Measurements from ENCODE around the gene RBM26.

DNA sequence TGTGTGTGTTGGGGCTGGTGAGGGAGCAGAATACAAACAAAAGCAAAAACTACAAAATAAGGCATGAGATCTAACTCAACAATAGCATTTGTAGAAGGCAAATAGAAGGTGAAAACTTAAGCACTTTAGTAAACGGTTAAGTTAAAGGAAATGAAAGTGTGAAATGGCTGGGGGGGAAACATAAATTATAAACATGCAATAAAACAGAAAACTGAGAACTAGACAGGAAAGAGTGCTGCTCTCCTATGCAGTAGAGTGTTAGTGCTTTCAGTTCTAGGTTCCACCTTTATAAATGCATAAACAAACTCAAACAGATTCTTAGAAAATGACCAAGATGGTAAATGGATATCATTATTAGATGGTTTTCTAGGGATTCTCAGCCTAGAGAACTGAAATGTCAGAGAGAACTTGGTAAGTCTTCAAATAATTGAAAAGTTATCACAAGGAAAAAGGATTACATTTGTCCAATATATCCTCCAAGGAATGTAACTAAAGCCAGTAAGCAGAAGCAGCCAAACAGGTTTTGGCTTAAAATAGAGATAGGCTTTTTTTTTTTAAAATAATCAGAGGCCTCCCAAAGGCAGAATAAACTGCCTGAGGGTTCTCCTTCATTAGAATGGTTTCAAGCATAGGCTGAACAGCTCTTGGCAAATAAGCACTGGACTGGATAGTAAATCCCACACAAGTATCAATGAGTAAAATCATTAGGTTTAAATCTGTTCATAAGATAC is 23.3 kb downstream of the RBM26 start:
- no peak for TF ChIP-seq POLR2AphosphoS5 (IDR thresholded peaks at IDR 0.05)
- TF ChIP-seq, protein P1, sequence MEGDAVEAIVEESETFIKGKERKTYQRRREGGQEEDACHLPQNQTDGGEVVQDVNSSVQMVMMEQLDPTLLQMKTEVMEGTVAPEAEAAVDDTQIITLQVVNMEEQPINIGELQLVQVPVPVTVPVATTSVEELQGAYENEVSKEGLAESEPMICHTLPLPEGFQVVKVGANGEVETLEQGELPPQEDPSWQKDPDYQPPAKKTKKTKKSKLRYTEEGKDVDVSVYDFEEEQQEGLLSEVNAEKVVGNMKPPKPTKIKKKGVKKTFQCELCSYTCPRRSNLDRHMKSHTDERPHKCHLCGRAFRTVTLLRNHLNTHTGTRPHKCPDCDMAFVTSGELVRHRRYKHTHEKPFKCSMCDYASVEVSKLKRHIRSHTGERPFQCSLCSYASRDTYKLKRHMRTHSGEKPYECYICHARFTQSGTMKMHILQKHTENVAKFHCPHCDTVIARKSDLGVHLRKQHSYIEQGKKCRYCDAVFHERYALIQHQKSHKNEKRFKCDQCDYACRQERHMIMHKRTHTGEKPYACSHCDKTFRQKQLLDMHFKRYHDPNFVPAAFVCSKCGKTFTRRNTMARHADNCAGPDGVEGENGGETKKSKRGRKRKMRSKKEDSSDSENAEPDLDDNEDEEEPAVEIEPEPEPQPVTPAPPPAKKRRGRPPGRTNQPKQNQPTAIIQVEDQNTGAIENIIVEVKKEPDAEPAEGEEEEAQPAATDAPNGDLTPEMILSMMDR (IDR thresholded peaks at IDR 0.05): no peak
- no peak for TF ChIP-seq EP300 (IDR thresholded peaks at IDR 0.05; ENCODE audit: low read depth)
- no peak for TF ChIP-seq POLR2A (IDR thresholded peaks at IDR 0.05)
